NCI-H1092 (cell line): ENCODE results near the gene BCL7A.

Source experiments
- DNase-seq: peaks from one replicate; lab custom pipeline; 2025; lab: John Stamatoyannopoulos, UW

BCL7A gene

DNA sequence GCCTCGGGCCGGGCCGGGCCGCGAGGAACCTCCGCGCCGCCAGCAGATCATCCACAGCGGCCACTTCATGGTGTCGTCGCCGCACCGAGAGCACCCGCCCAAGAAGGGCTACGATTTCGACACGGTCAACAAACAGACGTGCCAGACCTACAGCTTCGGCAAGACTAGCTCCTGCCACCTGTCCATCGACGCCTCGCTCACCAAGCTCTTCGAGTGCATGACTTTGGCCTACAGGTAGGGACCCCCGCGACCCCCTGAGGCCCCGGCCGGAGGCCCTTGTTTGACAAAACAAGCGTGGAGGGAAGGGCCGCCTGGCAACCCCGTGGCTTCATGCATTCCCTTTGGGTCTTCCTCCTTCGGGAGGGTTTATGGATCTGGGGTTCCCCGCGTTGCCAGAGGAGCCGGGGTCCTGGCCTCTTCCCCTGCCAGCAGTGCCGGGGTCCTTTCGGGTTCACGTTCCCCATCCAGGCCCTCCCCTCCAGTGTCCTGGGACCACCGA, 57.4 kb downstream of the BCL7A start:
- no peak for DNase-seq

DNA sequence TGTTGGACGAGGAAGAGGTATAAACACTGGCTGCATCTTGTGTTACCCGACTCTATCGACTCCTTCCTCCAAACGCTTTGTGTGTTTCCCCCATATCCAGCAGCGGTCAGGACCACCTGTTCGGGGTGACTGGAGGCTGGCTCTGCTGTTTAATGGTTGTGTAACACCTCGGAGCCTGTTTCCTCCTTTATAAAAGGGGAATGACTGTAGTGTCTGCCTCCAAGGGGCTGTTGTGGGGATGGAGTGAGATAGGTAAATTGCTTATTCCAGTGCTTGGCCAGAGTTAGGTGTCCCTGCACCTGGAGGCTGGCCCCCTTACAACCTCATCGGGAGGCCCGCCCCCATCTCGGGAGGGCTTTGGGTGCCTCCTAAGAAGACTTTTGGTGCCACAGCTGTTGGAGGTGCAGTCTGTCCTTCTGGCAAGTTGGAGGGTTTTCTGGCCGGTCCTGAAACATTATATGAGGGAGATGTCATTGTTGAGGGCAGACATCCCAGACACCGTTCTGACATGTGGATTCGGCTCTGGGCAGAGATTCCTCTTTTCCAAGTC, 57.9 kb downstream of the BCL7A start:
- no peak for DNase-seq

DNA sequence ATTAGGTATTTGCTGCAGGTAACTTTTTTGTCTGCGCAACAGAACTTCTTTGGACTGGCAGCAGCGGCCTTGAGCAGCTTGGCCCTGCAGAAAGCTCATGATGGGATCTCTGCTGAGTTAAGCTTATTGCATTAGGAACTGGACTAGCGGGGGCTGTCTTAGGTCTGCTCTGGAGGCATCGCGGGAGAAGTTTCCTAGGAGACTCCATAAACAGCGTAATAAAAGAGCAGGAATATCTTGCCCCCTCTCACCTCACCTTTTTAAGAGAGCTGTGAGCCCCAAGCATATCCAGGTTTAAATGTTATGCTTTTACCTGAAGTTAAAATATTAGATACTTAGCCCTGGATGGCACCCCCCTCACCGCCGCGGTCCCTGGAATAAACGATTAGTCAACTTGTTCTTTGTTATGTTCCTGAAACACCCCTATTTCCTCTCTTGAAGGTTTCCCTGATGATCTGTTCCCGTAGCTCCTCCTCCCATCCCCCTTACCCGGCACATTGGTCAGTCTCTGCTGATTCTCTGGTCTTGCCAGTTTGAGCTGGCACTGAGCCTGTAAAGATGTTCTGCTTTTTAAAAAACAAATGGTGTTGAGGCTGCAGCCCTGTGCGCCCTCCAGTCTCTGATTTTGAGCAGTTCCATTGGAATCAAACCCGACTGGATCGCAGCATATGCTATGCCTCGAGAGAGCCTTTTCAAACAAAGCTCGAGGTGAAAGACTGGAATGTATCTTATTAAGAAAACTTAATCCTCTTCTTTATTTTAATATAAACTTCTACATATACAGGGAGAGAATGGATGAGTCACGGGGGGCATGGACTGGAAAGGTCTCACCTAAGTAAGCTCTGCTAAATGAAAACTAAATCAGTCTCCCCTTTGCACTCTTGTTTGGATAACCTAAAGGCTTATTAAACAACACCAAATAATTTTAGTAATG, 58.7 kb downstream of the BCL7A start:
- no peak for DNase-seq

DNA sequence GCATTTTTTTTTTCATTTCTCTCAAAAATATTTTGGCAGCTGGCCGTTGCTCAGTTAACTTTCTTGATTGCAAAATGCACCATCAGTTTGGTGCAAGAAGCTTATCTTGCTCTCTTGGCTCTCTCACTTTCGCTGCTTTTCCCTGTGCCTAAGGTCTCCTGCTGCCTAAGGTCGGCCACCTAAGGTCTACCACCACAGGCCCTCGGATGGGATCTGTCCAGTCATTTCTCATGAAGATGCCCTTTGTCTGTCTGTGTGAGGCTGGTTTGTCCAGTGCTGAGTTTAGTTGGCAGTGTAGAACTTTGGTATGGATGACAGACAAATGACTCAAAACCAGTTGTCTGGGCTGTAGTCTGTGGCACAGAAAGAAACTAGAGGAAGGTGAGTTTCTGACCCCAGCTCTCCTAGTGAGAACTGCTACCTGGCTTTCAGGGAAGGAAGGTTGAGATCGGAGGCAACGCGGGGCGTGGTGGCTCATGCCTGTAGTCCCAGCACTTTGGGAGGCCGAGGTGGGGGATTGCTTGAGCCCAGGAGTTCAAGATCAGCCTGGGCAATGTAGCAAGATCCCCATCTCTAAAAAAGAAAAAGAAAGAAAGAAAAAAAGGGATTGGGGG, 59.5 kb downstream of the BCL7A start:
- no peak for DNase-seq

DNA sequence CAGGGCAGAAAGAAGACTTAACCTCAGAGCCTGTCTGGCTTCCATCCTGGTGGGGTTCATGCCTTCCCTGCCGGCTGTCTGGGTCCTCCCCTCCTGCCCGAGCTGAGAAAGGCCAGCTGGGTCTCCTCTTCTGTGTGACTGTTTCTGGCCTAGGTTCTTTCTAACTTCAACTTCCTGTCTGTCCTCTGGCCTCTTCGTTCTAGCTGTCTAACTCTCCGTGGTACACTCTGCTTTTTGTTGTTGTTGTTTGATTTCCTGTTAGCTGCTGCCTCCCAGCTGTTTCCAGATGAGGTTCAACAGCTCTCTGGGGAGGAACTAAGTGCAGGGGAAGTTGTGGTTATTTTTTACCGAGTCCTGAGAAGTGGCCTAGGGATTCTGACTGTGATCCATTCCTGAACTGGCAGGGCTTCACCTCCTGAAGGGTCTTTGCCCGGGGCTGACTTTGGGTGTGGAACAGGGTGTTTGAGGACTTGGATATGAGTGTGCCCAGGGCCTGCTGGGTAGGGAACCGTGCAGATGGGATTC, 60.1 kb downstream of the BCL7A start:
- no peak for DNase-seq

DNA sequence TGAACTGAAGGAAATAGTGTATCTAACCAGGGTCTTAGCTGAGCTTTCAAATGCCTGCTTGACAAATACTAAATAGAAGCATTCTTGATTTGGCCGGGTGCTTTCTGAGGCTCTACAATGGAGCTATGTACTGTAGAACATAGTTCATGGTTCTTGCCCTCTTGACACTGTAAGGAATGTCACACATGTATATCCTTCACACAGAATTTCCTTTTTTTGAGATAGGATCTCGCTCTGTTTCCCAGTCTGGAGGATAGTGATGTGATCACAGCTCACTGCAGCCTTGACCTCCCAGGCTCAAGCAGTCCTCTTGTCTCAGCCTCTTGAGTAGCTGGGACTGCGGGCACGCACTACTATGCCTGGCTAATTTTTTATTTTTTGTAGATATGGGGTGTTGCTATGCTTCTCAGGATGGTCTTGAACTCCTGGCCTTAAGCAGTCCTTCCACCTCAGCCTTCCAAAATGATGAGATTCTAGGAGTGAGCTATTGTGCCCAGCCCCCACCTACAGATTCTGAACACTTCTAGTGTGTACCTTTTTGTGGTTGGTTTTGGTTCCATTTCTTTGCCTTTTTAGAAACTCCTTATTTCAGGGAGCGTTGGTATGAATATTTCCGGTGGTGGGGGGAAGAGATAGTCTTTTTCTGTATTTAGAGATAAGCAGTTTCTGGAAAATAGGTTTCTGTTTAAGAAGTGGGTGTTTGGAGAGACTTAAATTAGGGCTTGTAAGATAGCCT, 61.1 kb downstream of the BCL7A start:
- no peak for DNase-seq

DNA sequence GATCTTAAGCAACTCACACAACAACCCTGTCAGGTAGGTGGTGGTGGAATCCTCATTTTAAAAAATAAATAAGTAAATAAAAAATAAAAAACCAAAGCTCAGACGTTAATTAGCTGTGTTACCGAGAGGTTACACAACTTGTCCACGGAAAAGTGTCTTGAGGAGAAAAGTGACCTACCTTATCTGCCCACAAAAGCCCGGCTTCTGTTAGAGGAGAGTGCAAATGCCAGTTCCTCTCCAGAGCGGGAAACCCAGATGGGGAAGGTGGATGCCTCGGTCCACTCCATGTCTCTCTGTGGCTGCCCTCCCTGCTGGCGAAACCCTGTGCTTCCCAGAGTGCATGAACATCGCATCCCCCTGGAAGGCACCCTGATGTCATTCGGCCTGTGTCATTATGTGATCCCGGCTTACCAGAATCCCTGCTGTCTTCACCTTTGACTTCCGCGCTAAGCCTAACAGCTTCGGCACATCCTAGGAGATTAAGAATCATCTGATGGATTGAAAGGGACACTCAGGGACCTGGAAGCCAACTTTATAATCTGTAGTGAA, 63.2 kb downstream of the BCL7A start:
- DNase-seq = no peak

DNA sequence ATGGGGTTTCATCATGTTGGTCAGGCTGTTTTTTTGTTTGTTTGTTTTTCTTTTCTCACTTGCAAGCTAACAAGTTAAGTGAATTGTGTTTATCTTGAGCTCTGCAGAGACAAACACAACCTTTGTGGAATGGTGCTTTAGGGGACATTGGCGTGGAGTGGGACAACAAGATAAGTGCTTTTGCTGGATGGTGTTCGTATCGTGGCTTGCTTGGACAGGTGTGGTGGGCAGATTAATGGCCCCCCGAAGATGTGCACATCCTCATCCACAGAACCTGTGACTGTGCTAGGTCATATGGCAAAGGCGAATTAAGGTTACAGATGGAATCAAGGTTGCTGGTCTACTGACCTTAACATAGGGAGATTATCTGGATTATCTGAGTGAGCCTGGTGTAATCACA, 63.9 kb downstream of the BCL7A start:
- no peak for DNase-seq

DNA sequence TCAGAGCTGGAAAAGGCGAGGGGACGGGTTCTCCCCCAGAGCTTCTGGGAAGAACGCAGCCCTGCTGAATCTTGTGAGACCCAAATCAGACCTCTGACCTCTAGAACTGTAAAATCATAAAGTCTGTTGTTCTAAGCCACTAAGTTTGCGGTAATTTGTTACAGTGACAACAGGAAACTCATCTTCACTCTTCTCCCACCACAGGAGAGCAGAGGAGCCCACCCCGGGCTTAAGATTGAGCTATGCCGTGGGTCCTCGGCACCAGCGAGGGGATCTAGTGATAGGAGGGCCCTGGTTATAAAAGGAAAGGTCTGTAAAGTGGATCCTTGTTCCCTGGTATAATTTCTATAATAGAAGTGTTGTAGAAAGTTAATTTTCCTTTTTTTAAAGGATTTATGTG, 64.4 kb downstream of the BCL7A start:
- DNase-seq = no peak

DNA sequence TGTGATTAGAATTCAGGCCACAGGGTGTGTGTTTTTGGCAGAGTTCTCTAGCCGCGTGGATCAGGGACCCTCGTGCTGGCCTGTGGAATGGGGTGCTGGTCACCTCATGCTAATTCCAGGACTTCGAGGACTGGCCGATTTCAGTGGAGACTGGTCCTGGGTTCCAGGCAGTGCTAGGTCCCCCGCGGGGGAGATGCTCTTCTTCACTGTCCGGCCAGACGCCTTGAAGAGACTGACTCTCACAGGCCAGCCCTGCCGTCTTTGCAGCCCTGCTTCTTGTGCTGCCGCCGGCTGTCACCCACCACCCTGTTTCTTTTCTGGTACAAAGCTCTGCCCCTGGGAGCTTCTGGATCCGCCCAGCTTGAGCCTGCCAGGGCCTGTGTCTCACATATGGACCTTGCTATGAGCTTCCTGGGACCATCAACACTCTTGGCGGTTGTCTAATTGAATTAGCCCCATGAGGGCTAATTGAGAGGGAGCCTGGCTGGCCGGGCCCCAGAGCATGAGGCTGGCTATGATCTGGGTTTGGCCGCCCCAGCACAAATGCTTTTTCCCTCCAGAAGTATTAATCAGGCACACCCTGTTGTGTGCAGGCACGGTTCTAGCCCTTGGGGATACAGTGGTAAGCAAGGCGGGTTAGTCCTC, 65.1 kb downstream of the BCL7A start:
- no peak for DNase-seq

DNA sequence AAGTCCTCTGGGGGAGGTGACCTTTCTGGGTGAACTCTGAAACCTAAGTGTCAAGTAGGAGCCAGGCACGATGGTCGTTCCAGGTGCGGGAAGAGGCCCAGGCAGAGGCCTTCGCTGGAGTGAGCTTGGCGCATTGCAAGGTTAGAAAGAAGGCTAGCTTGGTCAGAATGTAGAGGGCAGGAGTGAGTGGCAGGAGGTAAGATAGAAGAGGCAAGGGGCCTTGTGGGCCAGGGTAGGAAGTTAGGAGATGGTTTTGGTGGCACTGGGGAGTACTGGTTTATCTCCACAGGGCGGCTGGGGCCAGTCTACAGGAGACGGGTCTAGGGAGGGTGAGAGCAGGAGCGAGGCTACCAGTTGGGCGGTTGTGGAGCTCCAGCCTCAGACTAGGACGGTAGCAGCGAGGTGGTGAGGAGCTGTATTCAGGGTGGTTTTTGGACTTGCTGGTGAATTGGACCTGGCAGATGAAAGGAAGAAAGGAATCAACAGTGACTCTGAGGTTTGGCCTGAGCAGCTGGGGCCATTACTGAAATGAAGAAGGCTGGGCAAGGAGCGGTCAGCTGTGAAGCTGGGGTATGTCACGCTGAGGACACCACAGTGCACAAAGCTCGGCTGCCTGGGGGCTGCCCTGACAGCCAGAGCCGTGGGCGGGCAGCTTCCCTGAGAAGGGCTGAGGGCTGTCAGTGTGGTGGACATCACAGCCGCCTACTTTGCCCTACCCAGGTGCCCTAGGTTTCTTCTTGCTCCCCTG, 65.9 kb downstream of the BCL7A start:
- DNase-seq = no peak

DNA sequence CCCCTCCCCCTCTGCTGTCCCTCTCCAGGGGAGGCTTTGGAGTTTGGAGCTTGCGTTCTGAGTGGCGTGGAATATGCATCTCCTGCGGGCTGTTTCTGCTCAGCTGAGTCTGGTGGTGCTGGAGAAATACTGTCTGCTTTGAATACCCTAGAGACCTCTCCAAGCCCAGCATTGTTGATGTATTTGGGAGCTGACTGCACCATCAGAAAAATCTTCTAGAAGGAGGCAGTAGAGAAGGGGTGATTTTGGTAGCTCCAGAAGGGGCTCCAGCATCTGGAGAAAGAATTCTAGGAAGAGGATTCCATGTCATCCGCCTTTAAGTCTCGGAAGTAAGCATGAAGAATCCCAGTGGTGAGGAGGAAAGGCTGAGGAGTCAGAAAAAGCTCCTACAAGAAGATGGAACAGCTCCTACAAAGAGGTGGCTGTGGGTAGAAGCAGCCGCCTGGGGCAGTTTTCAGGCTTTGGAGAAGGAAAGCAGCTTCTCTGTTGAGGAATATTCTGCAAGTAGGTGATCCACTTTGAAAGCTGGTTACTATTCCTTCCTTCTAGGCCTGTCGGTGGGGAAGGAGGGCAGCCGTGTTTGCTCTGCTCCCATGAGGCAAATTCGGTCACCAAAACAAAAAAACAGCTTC, 66.6 kb downstream of the BCL7A start:
- no peak for DNase-seq

DNA sequence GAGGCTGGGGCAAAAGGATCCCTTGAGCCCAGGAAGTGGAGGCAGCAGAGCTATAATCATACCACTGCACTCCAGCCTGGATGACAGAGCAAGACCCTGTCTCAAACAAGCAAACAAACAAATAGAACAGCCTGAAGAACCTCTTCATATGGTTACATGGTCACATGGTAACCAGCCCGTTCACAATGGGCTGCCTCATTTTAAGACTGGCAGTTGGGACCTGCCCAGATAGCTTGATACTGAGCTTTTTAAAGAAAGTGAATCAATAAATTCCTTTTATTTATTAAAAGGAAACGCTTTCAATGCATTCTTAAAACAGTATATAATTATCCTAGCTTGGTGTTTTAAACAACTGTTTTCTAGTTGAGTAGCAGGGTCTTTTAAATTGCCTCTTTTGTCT, 67.4 kb downstream of the BCL7A start:
- DNase-seq = no peak

DNA sequence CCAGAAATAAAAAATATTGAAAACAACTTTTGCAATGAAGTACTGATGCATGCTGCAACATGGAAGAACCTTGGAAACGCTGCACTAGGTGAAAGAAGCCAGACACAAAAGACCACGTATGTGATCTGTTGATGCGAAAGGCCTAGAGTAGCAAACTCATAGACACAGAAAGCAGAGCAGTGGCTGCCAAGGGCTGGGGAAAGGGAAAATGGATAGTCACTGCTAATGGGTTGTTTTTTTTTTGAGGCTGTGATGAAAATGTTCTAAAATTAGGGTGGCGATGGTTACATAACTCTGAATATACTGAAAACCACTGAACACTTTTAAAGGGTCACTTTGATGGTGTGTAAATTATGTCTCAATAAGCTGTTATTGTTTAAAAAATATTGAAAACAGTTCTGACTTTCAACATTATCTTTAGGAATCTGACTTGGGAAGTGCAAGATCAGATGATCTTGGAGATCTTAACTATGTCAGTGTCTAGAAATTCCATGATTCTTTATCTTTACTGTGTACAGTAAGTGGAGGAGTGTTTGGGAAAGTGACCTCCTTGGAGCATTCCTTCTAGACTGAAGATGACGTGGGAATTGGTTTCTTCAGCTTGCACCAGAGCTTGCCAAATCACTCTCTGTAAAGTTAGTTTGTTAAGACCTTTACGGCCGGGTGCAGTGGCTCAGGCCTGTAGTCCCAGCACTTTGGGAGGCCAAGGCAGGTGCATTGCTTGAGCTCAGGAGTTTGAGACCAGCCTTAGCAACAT, 69.3 kb downstream of the BCL7A start:
- no peak for DNase-seq

DNA sequence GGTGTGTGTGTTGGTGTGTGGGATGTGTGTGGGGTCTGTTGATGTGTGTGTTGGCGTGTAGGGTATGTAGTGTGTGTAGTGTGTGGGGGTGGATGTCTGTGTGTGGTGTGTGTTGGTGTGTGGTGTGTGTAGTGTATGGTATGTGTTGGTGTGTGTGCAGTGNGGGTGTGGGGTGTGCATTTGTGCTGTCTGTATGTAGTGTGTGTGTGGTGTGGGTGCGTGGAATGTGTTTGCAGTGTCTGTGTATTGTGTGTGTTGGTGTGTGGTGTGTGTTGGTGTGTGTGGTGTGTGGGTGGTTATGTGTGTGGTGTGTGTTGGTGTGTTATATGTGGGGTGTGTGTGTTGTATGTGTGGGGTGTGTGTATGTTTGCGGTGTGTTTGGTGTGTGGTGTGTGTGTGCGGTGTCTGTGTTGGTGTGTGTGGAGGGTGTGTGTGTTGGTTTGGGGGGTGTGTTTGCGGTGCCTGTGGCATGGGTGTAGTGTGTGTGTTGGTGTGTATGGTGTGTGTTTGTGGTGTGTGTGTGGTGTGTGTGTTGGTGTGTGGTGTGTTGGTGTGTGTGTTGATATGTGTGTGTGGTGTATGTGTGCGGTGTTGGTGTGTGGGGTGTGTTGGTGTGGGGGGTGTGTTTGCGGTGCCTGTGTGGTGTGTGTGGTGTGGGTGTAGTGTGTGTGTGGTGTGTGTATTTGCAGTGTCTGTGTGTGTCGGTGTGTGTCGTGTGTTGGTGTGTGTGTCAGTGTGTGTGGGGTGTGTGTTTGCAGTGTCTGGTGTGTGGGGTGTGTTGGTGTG, 71.6 kb downstream of the BCL7A start:
- DNase-seq = no peak

DNA sequence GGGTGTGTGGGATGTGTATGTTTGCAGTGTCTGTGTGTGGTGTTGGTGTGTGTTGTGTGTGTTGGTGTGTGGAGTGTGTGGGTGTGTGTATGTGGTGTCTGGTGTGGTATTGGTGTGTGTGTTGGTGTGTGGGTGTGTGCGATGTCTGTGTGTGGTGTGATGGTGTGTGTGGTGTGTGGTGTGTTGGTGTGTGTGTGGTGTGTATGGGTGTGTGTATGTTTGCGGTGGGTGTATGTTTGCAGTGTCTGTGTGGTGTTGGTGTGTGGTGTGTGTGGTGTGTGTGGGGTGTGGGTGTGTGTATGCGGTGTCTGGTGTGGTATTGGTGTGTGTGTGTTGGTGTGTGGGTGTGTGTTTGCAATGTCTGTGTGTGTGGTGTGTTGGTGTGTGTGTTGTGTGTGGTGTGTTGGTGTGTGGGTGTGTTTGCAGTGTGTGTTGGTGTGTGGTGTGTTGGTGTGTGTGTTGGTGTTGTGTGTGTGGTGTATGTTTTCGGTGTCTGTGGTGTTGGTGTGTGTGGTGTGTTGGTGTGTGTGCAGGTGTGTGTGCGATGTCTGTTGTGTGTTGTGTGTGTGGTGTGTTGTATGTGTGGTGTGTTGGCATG, 72.6 kb downstream of the BCL7A start:
- DNase-seq = no peak

DNA sequence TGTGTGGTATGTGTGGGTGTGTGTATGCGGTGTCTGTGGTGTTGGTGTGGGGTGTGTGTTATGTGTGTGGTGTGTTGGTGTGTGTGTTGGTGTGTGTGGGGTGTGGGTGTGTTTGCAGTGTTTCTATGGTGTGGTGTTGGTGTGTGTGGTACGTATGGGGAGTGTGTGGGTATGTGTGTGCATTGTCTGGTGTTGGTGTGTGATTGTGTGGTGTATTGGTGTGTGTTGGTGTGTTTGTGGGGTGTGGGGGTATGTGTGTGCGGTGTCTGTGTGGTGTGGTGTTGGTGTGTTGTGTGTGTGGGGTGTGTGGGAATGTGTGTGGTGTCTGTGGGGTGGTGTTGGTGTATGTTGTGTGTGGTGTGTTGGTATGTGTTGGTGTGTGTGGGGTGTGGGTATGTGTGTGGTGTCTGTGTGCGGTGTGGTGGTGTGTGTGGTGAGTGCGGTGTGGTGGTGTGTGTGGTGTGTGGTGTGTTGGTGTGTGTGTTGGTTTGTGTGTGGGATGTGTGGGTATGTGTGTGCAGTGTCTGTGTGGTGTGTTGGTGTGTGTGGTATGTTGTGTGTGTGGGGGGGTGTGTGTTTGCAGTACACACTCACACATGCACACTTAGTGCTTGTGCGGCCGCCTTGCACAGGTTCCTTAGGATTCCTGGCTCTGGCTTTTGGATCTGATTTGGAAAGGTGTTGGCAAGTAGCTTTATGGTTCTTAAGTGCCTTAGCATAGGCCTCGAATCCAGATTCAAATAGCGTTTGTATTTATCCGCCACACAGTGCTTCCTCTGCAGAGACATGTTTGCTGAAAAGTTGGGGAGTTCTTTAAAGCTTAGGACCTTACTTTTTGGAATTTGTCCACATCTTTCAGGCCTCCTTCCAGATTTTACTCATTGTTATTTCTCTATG, 73.3 kb downstream of the BCL7A start:
- no peak for DNase-seq
